GM18858 (cell line): ENCODE measurements around the gene ZMIZ1.

Experiments used
- ATAC-seq: cut with Tn5 transposase; IDR thresholded peaks from one replicate; pipeline ENCODE4 v1.9.1; 2021; ENCODE audit not compliant: unreplicated experiment

Gene ZMIZ1

GRCh38 chr10:79166312-79166721, 97.6 kb downstream of the ZMIZ1 start:
- no peak for ATAC-seq

- no peak for ATAC-seq
These were observed 98.0 kb downstream of the ZMIZ1 start for GRCh38 chr10:79166741-79167140.

GRCh38 chr10:79167537-79167936, 98.8 kb downstream of the ZMIZ1 start:
- no peak for ATAC-seq

- ATAC-seq: no peak
These were observed 99.4 kb downstream of the ZMIZ1 start for GRCh38 chr10:79168210-79168609.

- ATAC-seq: no peak
These were observed 101.5 kb downstream of the ZMIZ1 start for GRCh38 chr10:79170226-79170752.

- no peak for ATAC-seq
These were observed 102.2 kb downstream of the ZMIZ1 start for GRCh38 chr10:79170993-79171392.

- no peak for ATAC-seq
These were observed 102.7 kb downstream of the ZMIZ1 start for GRCh38 chr10:79171504-79171903.

GRCh38 chr10:79172881-79173280, 104.1 kb downstream of the ZMIZ1 start:
- ATAC-seq: no peak

GRCh38 chr10:79173582-79174262, 105.0 kb downstream of the ZMIZ1 start:
- ATAC-seq: no peak

- no peak for ATAC-seq
These were observed 107.3 kb downstream of the ZMIZ1 start for GRCh38 chr10:79176052-79176501.

GRCh38 chr10:79176949-79177602, 108.3 kb downstream of the ZMIZ1 start:
- ATAC-seq: no peak

- ATAC-seq: no peak
These were observed 109.4 kb downstream of the ZMIZ1 start for GRCh38 chr10:79178070-79178576.

- ATAC-seq: no peak
These were observed 109.9 kb downstream of the ZMIZ1 start for GRCh38 chr10:79178614-79179163.

GRCh38 chr10:79179164-79179956, 110.6 kb downstream of the ZMIZ1 start:
- no peak for ATAC-seq

GRCh38 chr10:79179957-79180309, 111.2 kb downstream of the ZMIZ1 start:
- no peak for ATAC-seq

- ATAC-seq: no peak
These were observed 111.9 kb downstream of the ZMIZ1 start for GRCh38 chr10:79180414-79181221.

GRCh38 chr10:79181227-79181626, 112.5 kb downstream of the ZMIZ1 start:
- no peak for ATAC-seq

- no peak for ATAC-seq
These were observed 113.1 kb downstream of the ZMIZ1 start for GRCh38 chr10:79181698-79182521.

GRCh38 chr10:79182781-79183467, 114.2 kb downstream of the ZMIZ1 start:
- ATAC-seq: no peak
